Stimulated activated CD8-positive, alpha-beta memory T cell treated with anti-CD3 and anti-CD28 coated beads, Interleukin-7, amount 100 ng/mL, for 48 hours (primary cell): ENCODE data around the gene NUDT4.
A peak's percentile ranks its signal among the peaks of the same experiment; 100 is the strongest.
"Not testable (repeated sequence)": the region's sequence is repeated elsewhere in the genome, so short reads cannot be mapped to it uniquely, and the experiment has no call there.

Experiments
- DNase-seq, 2 donors: peaks; one replicate each; pipeline ENCODE4 v3.0.0-alpha.2; 2020; ENCODE audit warnings: low read depth in 1 of 2; ENCODE audit errors: extremely low read depth in 1 of 2

Gene NUDT4

GRCh38 chr12:93425736-93426411 lies 48.1 kb downstream of the NUDT4 start:
- no peak for DNase-seq

- DNase-seq, result no peak
Measured at GRCh38 chr12:93426412-93426805, 48.7 kb downstream of the NUDT4 start.

- no peak for DNase-seq
Measured at GRCh38 chr12:93427779-93428564, 50.2 kb downstream of the NUDT4 start.

- no peak for DNase-seq
Measured at GRCh38 chr12:93429448-93429847, 51.7 kb downstream of the NUDT4 start.

GRCh38 chr12:93429852-93430251 lies 52.1 kb downstream of the NUDT4 start:
- no peak for DNase-seq

- DNase-seq, result no peak
Measured at GRCh38 chr12:93430280-93430679, 52.6 kb downstream of the NUDT4 start.

- DNase-seq, result not testable (repeated sequence)
Measured at GRCh38 chr12:93432031-93432430, 54.3 kb downstream of the NUDT4 start.

- no peak for DNase-seq
Measured at GRCh38 chr12:93434256-93434865, 56.6 kb downstream of the NUDT4 start.

GRCh38 chr12:93438266-93439050 lies 60.7 kb downstream of the NUDT4 start:
- no peak for DNase-seq

GRCh38 chr12:93440043-93440835 lies 62.5 kb downstream of the NUDT4 start:
- DNase-seq, result no peak

GRCh38 chr12:93441081-93441616 lies 63.4 kb downstream of the NUDT4 start:
- no peak for DNase-seq

GRCh38 chr12:93441617-93442410 lies 64.1 kb downstream of the NUDT4 start, which contains the start of gene UBE2N:
UBE2N (minus strand) TSS chr12:93441947; CDS start chr12:93441884, 63 bp downstream.
- DNase-seq, result peak; percentile 93 to 94

- DNase-seq, result no peak
Measured at GRCh38 chr12:93442411-93443340, 65.0 kb downstream of the NUDT4 start.

GRCh38 chr12:93443576-93443975 lies 65.9 kb downstream of the NUDT4 start:
- DNase-seq, result no peak

- DNase-seq, result no peak
Measured at GRCh38 chr12:93447555-93448290, 70.0 kb downstream of the NUDT4 start.

- no peak for DNase-seq
Measured at GRCh38 chr12:93448796-93449195, 71.1 kb downstream of the NUDT4 start.

GRCh38 chr12:93449277-93449676 lies 71.6 kb downstream of the NUDT4 start:
- DNase-seq, result no peak
